GM19395 (cell line): ENCODE measurements around the gene STAT4.

Experiments
- ATAC-seq: cut with Tn5 transposase; IDR thresholded peaks from one replicate; pipeline ENCODE4 v1.9.1; 2021; ENCODE audit warnings: mild to moderate bottlenecking, moderate library complexity; ENCODE audit not compliant: unreplicated experiment

Gene STAT4

DNA sequence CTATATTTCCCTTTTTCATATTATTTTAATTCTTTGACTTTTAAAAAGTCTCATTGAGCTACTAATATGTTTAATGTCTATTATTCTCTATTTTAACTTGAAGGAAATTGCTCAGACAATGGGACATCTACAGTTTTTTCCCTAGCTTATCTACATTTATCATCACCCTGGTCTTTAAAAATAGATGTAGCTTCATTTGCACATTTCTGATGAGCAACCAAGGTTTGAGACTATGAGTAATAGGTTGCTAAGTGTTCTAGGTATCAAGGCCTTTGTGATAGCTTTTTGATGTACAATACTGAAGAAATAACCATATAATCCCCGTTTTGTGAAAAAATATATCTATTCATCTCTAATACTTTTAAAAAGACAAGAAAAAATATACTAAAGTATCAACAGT lies 47.0 kb downstream of the STAT4 start:
- no peak for ATAC-seq

DNA sequence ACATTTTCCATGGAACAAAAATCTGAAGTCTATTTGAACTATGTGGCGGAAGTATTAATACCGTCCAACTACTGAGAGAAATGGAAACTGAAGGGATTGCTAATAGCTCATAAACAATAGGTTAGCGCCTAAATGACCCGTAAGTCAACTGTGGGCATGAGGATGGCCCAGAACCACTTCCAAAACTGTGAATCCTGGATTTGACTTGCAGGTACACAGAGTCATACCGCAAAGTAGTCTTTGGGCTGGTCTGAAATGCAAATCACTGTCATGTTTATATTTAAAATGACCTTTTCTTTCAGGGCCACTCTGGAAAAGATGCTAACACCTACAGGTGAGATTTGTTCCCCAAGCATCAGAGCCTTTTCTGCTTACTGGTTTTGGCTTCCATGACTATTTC lies 50.6 kb downstream of the STAT4 start:
- no peak for ATAC-seq

DNA sequence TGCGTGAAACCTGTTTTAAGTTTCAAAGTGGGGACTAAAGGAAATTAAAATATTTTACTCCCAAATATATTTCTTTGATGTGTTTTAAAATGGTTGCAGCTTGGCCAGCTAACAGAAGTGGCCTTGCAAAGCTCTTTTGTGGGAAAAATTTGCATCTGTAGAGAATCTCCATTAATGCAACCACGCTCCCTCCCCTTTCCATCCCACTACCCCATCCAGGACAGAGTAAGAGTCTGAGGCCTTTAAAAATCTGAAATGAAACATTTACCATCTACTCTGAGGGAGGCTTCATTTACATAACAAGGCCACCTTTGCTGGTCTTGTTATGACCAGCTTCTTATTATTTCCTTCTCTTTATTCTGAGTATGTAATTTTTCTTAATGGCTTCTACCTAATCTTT lies 63.5 kb downstream of the STAT4 start:
- no peak for ATAC-seq

DNA sequence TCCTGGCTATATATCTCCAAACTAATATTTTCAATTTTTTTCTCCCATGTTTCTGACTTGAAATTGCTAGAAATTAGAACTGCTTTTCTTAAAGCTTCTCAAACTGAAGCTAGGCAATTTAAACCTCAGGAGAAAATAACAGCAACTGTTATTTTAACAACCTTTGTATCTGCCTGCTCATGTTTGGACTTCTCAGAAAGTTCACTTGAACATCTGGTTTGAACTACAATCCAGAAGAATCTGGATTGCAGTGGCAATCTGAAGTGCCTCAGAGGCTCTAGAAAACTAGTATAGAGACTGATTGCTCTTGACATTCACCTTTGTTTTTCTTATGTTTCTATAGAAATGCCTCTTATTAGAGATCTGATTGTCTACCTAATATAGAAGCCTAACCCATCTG lies 64.1 kb downstream of the STAT4 start:
- no peak for ATAC-seq

DNA sequence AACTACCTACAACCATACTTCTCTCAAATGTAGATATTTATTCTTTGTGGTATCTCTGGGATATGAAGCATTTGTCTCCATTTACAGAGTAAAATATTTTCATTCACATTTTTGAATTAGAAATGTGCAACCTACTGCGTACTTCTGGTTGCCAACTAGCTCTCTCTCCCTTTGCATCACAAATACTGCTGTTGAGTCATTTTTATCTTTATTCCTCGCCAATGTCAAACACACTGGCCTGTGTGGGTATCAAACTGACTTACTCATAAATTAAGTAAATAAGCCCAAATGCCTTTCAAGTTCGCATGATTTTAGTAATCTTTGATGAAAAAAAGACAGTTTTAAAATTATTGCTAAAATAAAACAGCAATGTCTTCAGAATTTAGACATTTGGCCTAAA lies 67.3 kb downstream of the STAT4 start:
- no peak for ATAC-seq

DNA sequence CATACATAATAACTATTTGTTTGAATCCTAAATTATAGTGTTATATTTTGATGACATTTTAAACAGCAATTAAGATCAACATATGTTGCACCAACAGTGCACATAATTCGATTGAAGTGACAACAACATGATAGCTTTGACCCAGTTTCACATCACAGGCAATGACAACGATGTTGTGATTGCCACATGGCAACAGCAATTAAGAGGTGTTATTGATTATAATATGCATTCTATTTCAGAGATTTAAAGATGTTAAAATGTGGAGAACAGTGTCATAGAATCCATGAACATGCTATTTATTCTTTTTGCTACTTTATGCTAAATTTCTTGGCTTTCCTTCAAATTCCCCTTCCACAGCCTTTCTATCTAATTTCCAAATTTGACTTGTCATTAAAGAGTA lies 68.5 kb downstream of the STAT4 start:
- ATAC-seq, result no peak

DNA sequence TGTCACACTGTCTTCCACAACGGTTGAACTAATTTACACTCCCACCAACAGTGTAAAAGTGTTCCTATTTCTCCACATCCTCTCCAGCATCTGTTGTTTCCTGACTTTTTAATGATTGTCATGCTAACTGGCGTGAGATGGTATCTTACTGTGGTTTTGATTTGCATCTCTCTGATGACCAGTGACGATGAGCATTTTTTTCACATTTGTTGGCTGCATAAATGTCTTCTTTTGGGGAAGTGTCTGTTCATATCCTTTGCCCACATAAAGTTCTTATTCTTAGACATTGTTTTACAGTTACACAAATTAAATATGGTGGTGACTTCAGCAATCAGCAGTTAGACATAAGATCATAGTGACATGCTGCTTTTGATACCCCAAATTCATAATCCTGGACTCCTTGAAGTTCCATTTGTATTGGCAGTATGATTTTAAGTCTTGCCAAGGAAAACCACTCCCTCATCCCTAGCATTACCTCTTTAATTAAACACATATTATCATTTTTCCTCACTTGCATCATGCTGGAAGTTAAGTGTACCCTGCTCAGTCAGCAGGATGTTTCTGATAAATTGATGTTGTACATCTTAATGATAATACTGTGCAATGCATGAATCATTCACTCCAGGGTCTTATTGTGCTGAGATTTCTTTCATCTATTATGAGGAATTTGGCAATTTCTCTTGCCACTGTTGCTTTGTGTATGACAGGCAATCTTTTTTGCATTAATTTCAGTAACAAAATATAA lies 69.2 kb downstream of the STAT4 start:
- no peak for ATAC-seq

DNA sequence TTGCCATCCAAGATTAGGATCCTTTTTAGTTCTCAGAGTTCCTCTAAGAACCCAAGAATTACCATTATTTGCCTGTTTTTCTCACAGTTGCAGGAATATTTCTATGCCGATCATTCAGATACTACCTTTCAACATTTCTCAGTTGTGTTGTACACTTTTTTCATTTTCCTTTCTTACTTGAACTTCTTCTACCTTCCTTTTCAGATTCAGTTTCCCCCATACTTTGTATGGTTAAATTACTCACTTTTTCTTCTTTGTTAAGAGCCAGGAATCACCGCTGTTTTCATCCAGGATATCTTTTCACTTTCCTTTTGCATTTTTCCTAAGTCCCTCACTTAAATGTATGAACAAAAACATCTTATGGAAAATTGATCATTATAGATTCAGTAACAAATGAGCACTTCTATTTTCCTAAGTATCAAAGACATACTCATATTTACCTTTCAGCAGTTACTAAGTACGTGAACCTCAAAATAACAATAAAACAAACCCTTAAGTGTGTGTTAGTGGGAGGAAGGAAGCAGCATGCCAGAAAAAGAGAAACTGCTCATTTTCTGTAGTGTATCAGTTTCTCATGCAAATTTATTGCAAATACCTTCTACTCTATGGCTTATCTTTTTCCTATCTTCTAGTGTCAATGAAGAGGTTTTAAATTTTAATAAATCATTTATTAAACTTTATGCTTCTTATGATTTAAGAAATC lies 72.5 kb downstream of the STAT4 start:
- ATAC-seq, result no peak

DNA sequence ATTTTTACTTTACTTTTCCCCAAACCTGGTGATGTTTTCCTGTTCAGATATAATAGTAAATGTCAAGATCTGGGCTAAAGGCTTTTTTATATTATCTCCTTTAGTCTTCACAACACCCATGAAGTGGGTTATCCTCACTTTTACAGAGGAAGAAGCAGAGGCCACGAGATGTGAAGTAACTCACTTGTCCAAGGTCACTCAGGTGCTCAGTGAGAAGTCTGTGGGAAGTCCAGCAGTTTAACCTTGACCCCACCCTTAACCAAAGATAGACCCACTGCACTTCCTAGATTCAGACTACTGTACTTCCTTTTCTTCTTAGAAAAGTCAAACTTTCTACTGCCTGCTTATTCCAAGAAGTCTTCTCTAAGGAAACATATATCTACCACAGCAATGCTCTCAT lies 80.5 kb downstream of the STAT4 start:
- no peak for ATAC-seq

DNA sequence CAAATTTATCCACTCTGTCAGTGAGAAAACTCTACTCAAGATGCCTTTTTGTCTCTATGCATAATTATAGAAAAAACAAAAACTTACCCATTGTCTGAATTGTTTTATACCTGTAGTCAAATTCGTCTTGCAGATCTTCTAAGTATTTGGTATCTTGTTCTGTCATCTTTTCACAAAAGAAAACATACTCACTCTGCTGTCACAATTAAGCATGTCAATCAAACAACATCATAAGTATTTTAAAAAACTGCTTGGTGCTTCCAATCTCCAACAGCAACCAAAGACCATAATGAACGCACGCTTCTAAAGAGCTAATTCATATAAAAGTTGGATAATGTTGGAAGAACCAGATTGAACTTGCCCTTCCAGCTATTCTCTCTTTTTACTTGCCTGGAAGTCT lies 81.2 kb downstream of the STAT4 start:
- no peak for ATAC-seq

DNA sequence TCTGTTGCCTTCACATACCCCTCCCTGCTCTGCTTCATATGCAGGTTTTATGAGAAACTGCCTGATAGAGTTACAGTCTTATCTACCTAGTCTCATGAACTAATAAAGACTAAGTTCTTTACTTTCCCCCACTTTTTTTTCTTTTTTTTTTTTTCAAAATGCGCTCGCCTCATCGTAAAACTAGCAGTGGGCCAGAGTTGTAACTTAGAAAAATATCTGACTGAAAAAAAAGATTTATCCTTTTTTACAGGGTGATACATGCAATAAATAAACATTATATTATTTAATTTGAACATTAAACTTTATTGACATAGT lies 83.9 kb downstream of the STAT4 start:
- ATAC-seq, result no peak

DNA sequence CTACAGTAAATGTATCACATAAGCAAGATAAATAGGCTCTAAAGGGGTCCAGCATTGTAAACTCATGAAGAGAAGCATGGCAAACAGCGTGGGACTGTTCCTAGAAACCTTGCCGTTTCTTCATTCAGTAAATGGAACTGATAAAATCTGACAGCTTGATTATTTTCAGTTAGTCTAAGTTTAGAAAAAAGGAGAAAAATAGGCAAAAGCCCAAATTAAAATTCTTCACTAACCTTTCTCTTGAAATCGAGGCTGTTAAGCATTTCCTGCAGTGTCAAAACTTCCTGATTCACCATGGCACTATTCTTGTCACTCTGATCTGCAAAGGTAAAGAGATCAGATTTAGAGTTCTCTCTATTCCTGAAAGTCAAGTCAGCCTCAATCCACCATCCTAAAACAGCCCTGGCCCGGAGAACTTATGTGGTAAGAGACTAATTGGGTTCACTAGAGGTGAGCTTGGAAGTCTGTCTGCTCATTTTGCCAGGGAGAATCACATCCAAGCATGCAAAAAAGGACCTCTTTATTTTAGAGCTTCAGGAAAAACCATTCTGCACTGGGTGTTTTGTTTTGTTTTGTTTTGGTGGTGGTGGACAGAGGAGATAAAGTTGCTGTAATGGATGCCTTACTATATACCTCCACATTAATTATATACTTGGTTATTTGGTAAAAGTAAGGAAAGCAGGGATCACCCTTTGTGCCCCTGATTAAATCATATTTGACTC lies 84.4 kb downstream of the STAT4 start:
- no peak for ATAC-seq

DNA sequence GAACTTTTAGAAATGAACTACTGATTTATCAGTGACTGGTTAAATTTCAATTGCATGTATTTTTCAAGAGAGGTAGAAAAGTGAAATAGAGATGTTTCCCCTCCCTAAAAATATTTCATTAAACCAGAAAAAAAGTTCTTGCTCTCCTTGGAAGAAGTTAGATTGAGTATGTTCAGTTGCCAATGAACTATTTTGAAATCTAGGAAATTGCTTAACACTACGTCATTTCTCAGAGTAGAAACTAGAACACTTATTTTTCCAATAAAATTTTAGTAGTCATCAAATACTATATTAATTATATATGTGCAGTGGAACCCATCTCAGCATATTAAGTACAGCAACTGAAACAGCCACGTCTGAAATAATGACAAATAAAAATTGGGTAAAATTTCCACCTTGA lies 85.0 kb downstream of the STAT4 start:
- ATAC-seq, result no peak

DNA sequence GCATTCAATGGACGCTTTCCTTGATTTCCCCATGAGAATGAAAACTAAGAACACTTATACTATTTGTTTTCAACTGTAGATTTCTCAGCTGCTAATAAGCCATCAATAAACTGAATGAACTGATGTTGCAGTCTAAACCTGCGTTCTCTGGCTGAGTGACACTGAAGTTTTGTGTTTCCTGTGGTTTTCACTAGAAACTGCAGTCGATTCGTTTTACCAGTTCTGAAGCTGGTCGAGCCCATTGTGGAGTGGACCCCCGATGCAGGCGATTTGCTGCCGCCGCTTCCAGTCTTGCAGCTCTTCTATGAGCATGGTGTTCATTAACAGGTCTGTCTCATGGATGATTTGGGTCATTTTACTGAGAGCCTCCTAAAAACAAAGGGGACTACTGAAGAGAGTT lies 86.2 kb downstream of the STAT4 start:
- ATAC-seq, result no peak

DNA sequence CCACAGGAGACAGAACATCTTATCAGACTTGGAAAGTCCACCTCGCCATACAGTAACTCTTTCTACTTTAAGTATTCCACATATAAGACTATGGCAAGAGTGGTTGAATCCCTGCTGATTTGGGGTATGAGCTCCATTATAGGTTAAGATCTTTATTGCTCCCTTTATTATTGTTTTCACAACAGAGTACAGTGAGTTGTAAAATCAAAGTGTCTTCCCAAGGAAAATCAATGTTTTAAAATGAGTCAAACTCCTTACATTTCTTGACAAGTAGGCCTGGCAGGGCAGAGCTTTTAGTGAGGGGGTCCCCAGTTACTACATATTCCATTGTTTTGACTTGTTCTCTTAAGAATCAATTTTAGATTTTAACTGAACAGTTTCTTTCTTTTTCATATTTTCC lies 87.2 kb downstream of the STAT4 start:
- no peak for ATAC-seq

DNA sequence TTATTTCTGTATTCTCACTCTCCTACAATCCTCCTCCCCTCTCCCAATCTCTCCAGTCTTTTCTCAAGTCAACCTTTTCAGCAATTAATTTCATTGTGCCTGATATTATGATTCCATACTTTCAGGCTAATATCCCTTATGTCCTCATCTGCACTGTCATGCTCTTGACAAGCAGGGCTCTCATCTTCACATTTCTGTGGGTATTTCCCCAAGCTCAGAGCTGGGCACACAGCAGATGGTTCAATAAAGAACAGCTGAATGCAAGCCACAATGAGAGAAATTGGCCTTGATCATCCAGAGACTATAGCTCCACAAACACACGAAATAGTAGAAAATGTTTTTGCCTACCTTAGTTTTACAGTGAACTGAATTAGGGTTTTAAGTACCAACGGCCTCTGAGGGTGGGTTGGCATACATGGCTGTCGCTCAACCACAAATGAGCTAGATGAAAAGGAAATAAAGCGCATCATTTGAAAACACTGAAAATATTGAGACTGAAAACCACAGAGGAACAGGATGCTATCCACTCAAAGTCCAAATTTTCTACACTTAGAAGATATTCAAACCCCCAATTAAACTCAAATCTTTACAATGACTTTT lies 89.3 kb downstream of the STAT4 start:
- ATAC-seq, result no peak

DNA sequence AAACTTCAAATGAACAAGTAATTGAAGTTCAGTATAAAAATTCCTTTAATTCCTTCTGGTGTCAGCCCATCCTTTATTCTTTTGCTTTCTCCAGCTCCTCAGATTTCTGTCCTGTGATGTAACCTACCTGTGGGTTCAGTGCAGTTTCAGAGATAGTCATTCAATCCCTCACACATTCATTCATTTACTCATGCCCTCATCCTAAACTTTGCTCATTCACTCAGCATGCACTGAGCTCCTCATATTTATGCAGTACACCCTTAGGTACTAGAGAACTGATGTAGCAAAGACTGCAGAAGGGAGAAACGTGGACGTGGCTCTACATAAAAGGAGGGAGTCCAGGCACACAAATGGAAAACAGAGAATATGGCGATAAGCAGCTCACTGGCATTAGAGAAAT lies 91.5 kb downstream of the STAT4 start:
- ATAC-seq, result no peak

DNA sequence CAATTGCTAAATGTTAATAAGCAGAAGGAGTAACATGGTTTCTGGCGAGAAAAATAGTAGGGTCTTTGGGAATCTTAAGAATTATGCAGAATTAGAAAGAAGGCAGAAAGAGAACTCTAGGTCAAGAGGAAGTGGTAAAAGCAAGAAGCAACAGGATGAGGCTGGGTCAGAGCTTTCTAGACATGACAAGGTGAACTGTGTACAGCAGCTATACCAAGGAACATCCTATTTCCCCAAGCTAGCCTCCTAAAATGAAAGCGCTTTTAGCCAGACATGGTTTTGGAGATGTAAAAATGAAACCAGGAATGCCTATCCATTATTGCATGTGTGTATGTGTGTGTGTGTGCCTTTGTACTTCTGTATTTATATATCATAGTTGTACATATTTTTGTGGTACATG lies 94.6 kb downstream of the STAT4 start:
- no peak for ATAC-seq

DNA sequence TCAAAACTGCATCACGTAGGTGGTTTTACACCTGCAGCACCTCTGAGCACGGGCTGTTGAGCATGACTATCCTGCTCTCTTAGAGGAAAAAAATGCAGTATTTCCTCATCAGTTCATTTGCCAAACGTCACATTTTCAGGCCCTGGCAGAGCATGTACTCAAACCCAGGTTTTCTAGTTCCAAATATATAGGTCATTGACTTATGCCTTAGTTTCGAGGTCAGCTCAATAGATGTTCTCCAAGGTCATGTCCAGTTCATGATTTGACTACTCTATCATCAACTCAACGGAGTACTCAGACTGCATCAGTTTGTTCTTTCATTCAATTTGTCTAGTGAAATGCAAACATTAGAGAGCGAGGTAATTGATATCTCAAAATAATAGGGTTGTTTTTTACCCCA lies 97.5 kb downstream of the STAT4 start:
- ATAC-seq, result no peak

DNA sequence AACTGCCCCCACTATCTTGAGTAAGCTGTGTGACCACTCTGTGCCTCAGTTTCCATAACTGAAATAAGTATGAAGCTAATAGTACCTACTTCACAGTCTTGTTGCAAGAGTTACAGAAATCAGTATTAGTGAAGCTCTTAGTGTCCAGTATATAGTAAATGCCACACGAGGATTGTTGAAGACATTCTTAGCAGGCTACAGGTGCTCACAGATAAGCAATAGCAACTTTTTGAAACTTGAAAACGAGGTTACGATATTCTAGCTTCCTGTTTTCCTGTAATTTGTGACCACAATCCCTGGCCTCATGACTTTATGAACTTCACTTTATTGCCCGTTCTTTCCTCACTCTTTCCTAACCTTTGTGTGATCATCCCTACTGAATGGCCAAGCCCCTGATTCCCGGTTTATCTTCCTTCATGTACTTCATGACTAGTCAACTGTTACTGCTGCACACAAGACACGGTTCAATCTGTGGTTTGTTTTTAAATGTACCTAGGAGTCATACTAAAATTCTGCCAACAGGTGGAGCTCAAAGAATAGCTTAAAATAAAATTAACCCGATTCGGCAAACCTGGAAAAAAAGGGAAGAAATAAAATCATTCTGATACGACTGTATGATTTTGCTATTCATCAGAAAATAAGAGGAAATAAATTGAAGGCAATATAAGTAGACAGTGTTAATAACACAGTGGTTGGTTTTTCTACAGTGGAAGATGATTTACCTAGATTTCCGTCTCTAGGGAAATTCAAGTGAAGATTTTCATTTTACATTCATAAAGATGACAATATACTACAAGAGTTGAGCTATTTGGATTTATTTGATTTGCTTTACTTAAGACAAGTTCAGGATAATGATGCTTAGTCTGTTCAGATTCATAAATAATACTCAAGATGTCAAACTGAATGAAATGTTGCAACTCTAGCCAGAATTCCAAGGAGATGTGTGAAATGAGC lies 98.7 kb downstream of the STAT4 start:
- peak; percentile 68 for ATAC-seq

DNA sequence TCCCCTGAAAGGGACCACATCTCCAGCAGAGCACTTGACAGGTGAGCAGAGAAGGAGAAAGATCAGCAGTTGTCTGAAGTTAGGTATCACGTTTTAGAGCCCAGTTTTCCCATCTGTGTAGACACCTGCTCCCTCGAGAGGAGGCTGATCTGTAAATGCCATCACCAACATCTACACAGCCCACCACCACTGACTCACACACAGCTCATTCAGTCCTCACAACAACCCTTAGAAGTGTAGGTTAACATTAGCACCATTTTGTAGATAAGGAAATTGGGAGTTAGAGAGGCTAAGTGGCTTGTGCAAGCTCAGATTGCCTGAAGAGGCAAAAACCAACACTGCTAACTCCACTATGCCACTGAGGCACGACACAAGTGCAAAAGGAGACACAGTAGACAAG lies 99.6 kb downstream of the STAT4 start:
- no peak for ATAC-seq
